HAP-1 (cell line): ENCODE results near the gene ADISSP.

ENCODE experiments used
- DNase-seq, 2 experiments: peaks; one replicate each; pipeline ENCODE4 v3.0.0-alpha.2; 2016 to 2020; ENCODE audit warnings: low spot score in 2 of 2
- H3K27me3 ChIP-seq: fragments of 250-450 bp; sonication (Bioruptor Pico); 2 replicates; pipeline ENCODE4 v1.5.1; 2020; ENCODE audit warnings: low read depth, mild to moderate bottlenecking, moderate library complexity
- H3K36me3 ChIP-seq: fragments of 250-450 bp; sonication (Bioruptor Pico); replicated peaks from 2 replicates; pipeline ENCODE4 v1.5.1; 2020; ENCODE audit warnings: mild to moderate bottlenecking
- H3K4me1 ChIP-seq: fragments of 250-450 bp; sonication (Bioruptor Pico); 2 replicates; pipeline ENCODE4 v1.5.1; 2020; ENCODE audit warnings: mild to moderate bottlenecking
- H3K4me3 ChIP-seq: fragments of 250-450 bp; sonication (Bioruptor Pico); 2 replicates; pipeline ENCODE4 v1.5.1; 2020; ENCODE audit warnings: mild to moderate bottlenecking, moderate library complexity
- H3K9me3 ChIP-seq: fragments of 250-450 bp; sonication (Bioruptor Pico); 2 replicates; pipeline ENCODE4 v1.5.1; 2020; ENCODE audit warnings: mild to moderate bottlenecking, moderate library complexity
- in situ Hi-C: fragments of 300-500 bp; cut with MboI; formaldehyde crosslinking; loops from 3 replicates; pipeline ENCODE4 v1.14.3; 2020; ENCODE audit warnings: low sequenced_read_pairs, inconsistent platforms, mixed read lengths

ADISSP gene

GRCh38 chr20:3802524-3803239, 35.1 kb upstream of the ADISSP start:
- no peak overlapping the region for H3K4me3 ChIP-seq
- H3K4me1 ChIP-seq = peaks cover 10% of the 10 kb centered on the region
- DNase-seq = no peak
- no peaks in the 10 kb centered on the region for H3K27me3 ChIP-seq
- no peaks in the 10 kb centered on the region for H3K9me3 ChIP-seq
- H3K36me3 ChIP-seq = peaks cover 65% of the 10 kb centered on the region
- in situ Hi-C loops = no loop called here

DNA sequence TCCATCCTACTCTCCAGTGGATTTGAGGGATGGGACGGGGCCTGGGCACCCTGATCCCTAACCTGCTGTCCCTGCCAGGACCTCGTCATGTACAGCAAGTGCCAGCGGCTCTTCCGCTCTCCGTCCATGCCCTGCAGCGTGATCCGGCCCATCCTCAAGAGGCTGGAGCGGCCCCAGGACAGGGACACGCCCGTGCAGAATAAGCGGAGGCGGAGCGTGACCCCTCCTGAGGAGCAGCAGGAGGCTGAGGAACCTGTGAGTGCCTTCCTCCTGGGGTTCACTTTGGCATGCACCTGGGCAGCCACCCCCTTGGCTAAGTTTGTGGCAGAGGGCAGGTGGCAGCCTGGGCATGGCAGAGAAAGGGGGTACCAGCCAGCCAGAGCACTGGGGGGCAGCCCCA, 34.3 kb upstream of the ADISSP start:
- Histone ChIP-seq H3K4me1 (peaks cover 6% of the 10 kb centered on the region; the same call in 1 of the 2 replicates), H3K27me3 (no peaks in the 10 kb centered on the region), H3K4me3 (no peak overlapping the region), H3K36me3 (peaks cover 65% of the 10 kb centered on the region), H3K9me3 (no peaks in the 10 kb centered on the region)
- in situ Hi-C loops = no loop called here
- no peak for DNase-seq

DNA sequence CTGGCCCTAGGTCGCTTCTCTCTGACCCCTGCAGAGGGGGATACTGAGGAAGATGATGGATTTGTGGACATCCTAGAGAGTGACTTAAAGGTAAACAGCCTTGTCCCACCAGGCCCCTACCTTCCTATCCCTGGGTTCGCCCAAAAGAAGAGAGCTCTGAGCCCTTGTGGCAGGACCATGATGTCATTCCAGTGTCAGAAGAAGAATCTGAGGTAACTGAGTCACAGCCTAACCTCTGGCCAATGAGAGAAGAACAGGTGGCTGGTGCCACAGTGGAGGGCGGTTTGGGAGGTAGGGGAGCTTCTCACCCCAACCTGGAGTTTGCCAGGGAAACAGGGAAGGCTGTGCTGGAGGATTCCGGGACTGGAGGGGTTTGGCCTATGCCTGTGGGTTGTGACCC, 33.7 kb upstream of the ADISSP start:
- Histone ChIP-seq H3K36me3 (peaks cover 65% of the 10 kb centered on the region), H3K9me3 (no peaks in the 10 kb centered on the region), H3K27me3 (no peaks in the 10 kb centered on the region)

DNA sequence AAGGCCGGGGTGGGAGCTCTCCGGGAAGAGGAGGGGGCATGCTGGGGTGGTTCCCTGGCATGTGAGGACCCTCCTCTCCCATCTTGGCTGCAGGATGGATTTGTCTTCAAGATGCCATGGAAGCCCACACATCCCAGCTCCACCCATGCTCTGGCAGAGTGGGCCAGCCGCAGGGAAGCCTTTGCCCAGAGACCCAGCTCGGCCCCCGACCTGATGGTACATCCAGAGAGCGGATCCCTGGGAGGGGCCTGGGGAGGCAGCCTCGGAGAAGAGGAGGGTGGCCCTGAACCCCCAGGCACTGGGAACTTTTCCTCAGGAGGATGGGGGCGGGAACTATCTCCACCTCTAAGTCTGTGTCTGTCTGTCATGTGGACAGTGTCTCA, 33.3 kb upstream of the ADISSP start:
- peaks cover 6% of the 10 kb centered on the region; the same call in 1 of the 2 replicates for H3K4me1 ChIP-seq
- DNase-seq = no peak
- no peak overlapping the region for H3K4me3 ChIP-seq
- no peaks in the 10 kb centered on the region for H3K9me3 ChIP-seq
- H3K27me3 ChIP-seq = no peaks in the 10 kb centered on the region
- H3K36me3 ChIP-seq = peaks cover 62% of the 10 kb centered on the region
- in situ Hi-C loops = no loop called here

More for the DNA sequence above, 33.7 kb upstream of the ADISSP start:
- DNase-seq = no peak
- H3K4me3 ChIP-seq = no peak overlapping the region
- H3K4me1 ChIP-seq = peaks cover 6% of the 10 kb centered on the region; the same call in 1 of the 2 replicates
- in situ Hi-C loops = no loop called here

- no peaks in the 10 kb centered on the region for H3K9me3 ChIP-seq
- in situ Hi-C loops = no loop called here
- peaks cover 8% of the 10 kb centered on the region; the same call in 1 of the 2 replicates for H3K4me1 ChIP-seq
- no peak overlapping the region for H3K4me3 ChIP-seq
- no peaks in the 10 kb centered on the region for H3K27me3 ChIP-seq
- H3K36me3 ChIP-seq = peaks cover 60% of the 10 kb centered on the region
- DNase-seq = no peak
Observed at GRCh38 chr20:3800256-3800877, 32.8 kb upstream of the ADISSP start.

GRCh38 chr20:3798908-3799248, 31.3 kb upstream of the ADISSP start:
- no peak overlapping the region for H3K4me3 ChIP-seq
- in situ Hi-C loops = no loop called here
- H3K27me3 ChIP-seq = no peaks in the 10 kb centered on the region
- no peaks in the 10 kb centered on the region for H3K9me3 ChIP-seq
- no peak for DNase-seq
- peaks cover 50% of the 10 kb centered on the region for H3K36me3 ChIP-seq
- H3K4me1 ChIP-seq = peaks cover 9% of the 10 kb centered on the region; the same call in 1 of the 2 replicates

DNA sequence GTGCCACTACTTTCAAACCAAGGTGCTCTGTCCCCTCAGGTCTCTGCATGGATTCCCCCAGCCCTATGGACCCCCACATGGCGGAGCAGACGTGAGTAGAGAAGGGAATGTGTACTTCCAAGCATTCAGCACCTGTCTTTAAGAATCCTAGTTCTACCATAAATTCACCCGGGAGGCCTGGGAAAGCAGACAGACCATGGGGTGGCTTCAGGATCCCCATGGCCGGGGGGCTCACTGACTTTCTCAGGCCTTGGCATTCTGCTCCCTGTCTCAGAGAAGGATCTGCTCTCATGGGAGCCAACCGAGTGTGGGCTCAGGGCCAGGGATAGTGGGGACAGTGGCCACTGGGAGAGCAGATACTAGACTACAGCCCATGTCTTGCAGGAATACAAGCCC, 30.8 kb upstream of the ADISSP start:
- no peaks in the 10 kb centered on the region for H3K9me3 ChIP-seq
- H3K4me3 ChIP-seq = no peak overlapping the region
- in situ Hi-C loops = no loop called here
- peaks cover 45% of the 10 kb centered on the region for H3K36me3 ChIP-seq
- H3K4me1 ChIP-seq = peaks cover 9% of the 10 kb centered on the region; the same call in 1 of the 2 replicates
- no peaks in the 10 kb centered on the region for H3K27me3 ChIP-seq
- no peak for DNase-seq

GRCh38 chr20:3797592-3798372, 30.2 kb upstream of the ADISSP start:
- H3K4me3 ChIP-seq = peak overlapping the region; percentile 77
- DNase-seq = no peak
- H3K9me3 ChIP-seq = no peaks in the 10 kb centered on the region
- H3K36me3 ChIP-seq = peaks cover 39% of the 10 kb centered on the region
- H3K4me1 ChIP-seq = peaks cover 9% of the 10 kb centered on the region; the same call in 1 of the 2 replicates
- in situ Hi-C loops = no loop called here
- H3K27me3 ChIP-seq = no peaks in the 10 kb centered on the region

GRCh38 chr20:3797226-3797545, 29.6 kb upstream of the ADISSP start:
- Histone ChIP-seq H3K4me1 (peaks cover 9% of the 10 kb centered on the region; the same call in 1 of the 2 replicates), H3K4me3 (peak overlapping the region; percentile 77), H3K27me3 (no peaks in the 10 kb centered on the region), H3K36me3 (peaks cover 33% of the 10 kb centered on the region), H3K9me3 (no peaks in the 10 kb centered on the region)
- in situ Hi-C loops = no loop called here
- DNase-seq = no peak

GRCh38 chr20:3796477-3797225, 29.1 kb upstream of the ADISSP start:
- Histone ChIP-seq H3K4me3 (peak overlapping the region; percentile 77), H3K9me3 (no peaks in the 10 kb centered on the region), H3K4me1 (peaks cover 9% of the 10 kb centered on the region; the same call in 1 of the 2 replicates), H3K27me3 (no peaks in the 10 kb centered on the region), H3K36me3 (peaks cover 28% of the 10 kb centered on the region)
- no peak for DNase-seq
- in situ Hi-C loops = no loop called here

GRCh38 chr20:3795511-3796468, 28.2 kb upstream of the ADISSP start, which contains the start of gene CDC25B:
Gene CDC25B, plus strand, starts transcription at chr20:3796310. Its CDS starts 222 bp downstream, at chr20:3796532.
- H3K27me3 ChIP-seq = no peaks in the 10 kb centered on the region
- no peaks in the 10 kb centered on the region for H3K9me3 ChIP-seq
- peak within 1 kb of the TSS; percentile 77 for H3K4me3 ChIP-seq
- DNase-seq = peak; percentile 94 to 98
- H3K36me3 ChIP-seq = peaks cover 19% of the 10 kb centered on the region
- peaks cover 9% of the 10 kb centered on the region; the same call in 1 of the 2 replicates for H3K4me1 ChIP-seq
- in situ Hi-C loops = no loop called here

DNA sequence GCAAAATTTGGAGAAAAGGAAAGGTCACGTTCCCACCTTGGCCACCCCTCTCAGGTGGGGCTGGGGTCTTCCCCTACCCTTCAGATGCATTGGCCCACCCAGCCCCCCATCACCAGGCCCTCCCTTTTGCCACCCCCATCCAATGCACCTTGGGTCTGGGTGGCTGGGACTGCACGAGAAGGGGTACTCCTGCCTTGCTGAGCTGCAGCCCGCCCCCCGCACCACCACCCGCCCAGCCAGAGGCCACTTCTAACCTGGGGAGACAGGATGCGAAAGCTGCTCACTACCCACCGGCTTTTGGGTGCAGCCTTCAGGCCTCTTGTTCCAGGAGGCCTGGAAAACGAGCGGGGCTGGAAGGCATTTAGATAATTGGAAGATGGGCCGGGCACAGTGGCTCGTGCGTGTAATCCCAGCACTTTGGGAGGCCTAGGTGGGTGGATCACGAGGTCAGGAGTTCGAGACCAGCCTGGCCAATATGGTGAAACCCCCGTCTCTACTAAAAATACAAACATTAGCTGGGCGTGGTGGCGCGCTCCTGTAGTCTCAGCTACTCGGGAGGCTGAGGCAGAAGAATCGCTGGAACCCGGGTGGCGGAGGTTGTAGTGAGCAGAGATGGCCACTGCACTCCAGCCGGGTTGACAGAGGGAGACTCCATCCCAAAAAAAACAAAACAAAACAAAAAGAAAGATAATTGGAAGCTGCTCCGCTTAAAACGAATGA, 27.3 kb upstream of the ADISSP start:
- no peak for DNase-seq
- Histone ChIP-seq H3K4me1 (peaks cover 9% of the 10 kb centered on the region; the same call in 1 of the 2 replicates), H3K9me3 (no peaks in the 10 kb centered on the region), H3K4me3 (no peak overlapping the region; the same call in 1 of the 2 replicates), H3K36me3 (peaks cover 12% of the 10 kb centered on the region), H3K27me3 (no peaks in the 10 kb centered on the region)
- in situ Hi-C loops = no loop called here
